GM15510 (cell line): ENCODE data around the gene KCNQ5.

Source experiments
- POLR2A ChIP-seq: IDR thresholded peaks from 3 replicates; pipeline ENCODE4 v1.6.1; 2011; ENCODE audit warnings: borderline replicate concordance; ENCODE audit not compliant: insufficient read length; ENCODE audit errors: extremely low read depth

Gene KCNQ5

DNA sequence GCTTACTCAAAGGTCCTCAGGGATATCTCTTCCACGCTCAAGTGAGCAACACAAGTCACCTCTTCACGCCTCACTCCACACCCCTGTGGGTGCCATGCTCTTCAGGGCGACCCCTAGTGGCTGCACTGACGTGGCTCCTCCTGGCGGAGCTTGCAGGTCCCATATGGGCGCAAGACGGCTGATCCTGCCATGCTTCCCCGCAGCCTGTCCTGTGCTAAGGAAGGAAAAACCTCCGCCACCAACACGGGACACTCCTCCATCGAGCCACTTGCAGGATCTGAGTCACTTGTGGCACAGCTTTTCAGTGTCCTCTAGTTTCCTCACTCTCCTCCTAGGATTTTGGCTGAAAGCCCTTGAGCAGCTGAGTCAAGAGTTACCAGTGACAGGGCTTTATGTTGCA, 512.7 kb downstream of the KCNQ5 start:
- TF ChIP-seq POLR2A, result no peak

DNA sequence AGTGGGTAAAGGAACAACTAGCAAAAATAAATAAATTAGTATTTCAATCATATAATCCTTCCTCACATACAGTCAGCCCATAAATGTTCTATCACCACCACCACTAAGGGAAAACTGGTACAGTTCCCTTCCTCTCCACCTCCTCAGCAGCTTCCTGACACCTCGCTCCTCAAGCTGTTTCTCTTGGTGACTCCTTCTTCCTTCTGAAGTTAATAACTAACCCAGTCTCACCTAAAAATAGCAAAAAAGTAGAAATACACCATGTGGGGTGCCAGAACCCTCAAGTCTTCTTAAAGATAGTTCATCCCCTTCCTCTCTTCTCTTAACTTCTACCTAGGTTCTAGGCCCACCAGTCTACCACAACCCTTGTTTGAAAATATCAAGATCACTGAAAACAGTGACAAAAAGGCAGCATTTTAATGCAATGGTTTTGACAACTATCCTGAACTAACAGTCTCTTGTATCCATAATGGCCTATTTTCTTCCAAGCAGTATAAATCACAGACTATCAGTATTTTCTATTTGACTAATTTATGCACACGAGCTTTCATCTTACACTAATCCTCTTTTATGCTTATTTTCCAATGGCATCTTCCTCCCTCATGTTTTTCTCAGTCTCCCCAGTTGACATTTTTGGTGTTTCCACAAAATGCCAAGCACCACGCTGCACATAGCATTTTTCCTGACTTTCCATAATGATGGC, 518.0 kb downstream of the KCNQ5 start:
- TF ChIP-seq POLR2A, result no peak

DNA sequence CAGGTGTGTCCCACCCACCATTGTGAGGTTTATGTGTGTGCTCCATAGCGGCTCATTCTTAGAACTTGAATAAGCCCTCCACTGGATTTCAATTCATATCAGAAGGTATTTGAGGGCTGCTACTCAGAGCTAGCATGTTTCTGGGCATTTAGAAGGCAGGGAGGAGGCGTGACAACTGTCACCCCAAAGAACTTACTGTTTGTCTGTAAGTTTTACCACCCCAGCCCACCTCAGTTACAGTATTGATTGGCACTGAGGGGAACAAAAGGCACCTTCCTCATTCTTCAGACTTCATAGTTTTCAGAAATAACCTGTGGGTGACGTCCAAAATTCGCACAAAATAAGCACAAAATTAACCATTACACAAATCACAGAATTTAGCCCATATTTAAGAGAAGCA, 521.7 kb downstream of the KCNQ5 start:
- TF ChIP-seq POLR2A, result no peak

- no peak for TF ChIP-seq POLR2A
These were observed 522.7 kb downstream of the KCNQ5 start for GRCh38 chr6:73144516-73144915.

GRCh38 chr6:73145690-73146089, 523.8 kb downstream of the KCNQ5 start:
- no peak for TF ChIP-seq POLR2A

GRCh38 chr6:73151732-73152131, 529.9 kb downstream of the KCNQ5 start:
- no peak for TF ChIP-seq POLR2A

GRCh38 chr6:73152556-73152955, 530.7 kb downstream of the KCNQ5 start:
- TF ChIP-seq POLR2A, result no peak

- no peak for TF ChIP-seq POLR2A
These were observed 531.3 kb downstream of the KCNQ5 start for GRCh38 chr6:73152966-73153757.

- TF ChIP-seq POLR2A, result no peak
These were observed 535.2 kb downstream of the KCNQ5 start for GRCh38 chr6:73156793-73157767.

DNA sequence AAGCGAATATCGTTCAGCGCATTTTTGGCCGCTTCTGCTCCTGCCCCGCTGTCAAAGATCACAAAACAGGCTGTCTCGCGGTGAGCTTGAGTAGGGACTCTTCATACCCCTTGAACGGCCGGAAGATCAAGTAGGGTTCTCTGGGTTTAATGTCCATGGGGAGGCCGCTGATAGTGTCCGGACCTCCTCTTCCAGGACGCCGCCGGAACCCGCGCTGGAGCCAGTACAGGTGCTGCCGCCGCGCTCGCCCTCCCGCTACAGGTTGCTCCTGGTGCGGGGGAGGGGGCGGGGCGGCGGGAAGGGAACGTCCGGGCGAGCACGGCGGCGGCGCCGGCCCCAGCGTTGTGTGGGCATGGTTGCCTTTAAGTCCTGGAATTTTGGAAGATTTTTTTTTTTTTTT, 536.0 kb downstream of the KCNQ5 start:
- no peak for TF ChIP-seq POLR2A

- TF ChIP-seq POLR2A, result no peak
These were observed 547.2 kb downstream of the KCNQ5 start for GRCh38 chr6:73169111-73169510.

GRCh38 chr6:73169633-73170032, 547.8 kb downstream of the KCNQ5 start:
- TF ChIP-seq POLR2A, result no peak

GRCh38 chr6:73174646-73175045, 552.8 kb downstream of the KCNQ5 start:
- no peak for TF ChIP-seq POLR2A

- TF ChIP-seq POLR2A, result no peak
These were observed 554.2 kb downstream of the KCNQ5 start for GRCh38 chr6:73176057-73176456.

GRCh38 chr6:73177221-73177944, 555.5 kb downstream of the KCNQ5 start:
- TF ChIP-seq POLR2A, result no peak

DNA sequence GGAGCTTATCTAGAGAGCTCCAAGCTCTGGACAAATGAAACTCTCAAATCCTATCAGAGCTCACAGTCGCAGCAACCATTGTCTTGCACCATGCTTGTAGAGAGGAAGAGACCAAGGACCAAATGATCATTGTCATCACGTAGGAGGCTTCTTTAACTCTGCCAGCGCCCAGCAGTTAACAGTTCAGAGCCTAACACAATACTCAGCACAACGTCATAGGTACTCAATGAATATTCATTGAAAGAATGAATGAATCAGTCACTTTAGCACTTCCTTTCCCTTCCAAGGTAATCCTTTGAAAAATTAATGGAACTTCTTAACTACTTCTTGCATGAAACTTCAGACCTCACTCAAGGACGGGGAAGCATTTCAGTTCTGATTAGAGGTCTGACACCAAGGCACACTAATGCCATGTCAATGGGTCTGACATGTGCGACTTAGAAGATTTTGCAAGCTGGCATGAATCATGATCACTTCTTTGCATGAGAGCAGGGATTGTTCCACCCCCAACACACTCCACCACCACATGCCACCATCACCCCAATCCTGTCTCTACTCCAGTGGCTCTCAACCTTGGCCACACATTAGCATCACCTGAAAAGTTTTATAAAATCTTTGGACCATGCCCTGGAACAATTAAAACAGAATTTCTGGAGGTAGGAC, 558.3 kb downstream of the KCNQ5 start:
- TF ChIP-seq POLR2A, result no peak
